PC-3 (cell line): ENCODE data around the gene LMOD3.

Experiments
- CTCF ChIP-seq: fragments of 300-600 bp; sonication (generic); conservative IDR thresholded peaks from 2 replicates; pipeline ENCODE4 v1.5.1; 2017; ENCODE audit warnings: antibody characterized with exemption, low read depth, mild to moderate bottlenecking, low read length
- EZH2 ChIP-seq: fragments of 300-600 bp; sonication (generic); IDR thresholded peaks from one replicate; pipeline ENCODE4 v1.6.1; 2017; ENCODE audit warnings: antibody characterized with exemption, mild to moderate bottlenecking, low read length; ENCODE audit not compliant: unreplicated experiment
- EZH2phosphoT487 ChIP-seq: fragments of 300-600 bp; sonication (generic); IDR thresholded peaks from 2 replicates; pipeline ENCODE4 v1.6.1; 2018; ENCODE audit warnings: mild to moderate bottlenecking, antibody characterized with exemption, low read length, borderline replicate concordance

DNA sequence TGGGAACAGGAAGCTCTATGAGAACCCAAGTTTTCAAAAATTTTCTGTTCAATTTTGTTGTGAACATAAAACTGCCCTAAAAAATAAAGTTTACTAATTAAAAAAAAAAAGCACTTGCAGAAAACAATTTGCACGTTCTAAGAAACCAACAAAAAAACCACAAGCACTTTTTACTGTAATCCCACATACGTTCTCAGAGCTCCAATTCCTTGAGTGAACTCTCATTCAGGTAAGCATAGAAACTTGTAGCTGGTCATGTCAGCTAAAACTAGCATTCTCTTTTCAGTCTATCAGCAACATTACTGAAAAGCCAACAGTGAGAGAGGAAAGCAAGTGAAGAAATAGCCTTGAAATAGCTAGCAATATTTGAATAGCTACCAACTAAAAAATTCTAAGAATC is 58.8 kb downstream of the LMOD3 start:
- TF ChIP-seq CTCF (no peak), EZH2 (no peak), EZH2phosphoT487 (no peak)
